Measurements from ENCODE around the gene RPS6KA2.

- TF ChIP-seq FOXM1 (IDR thresholded peaks at IDR 0.05; ENCODE audit: borderline replicate concordance) (no peak), PKNOX1 (IDR thresholded peaks at IDR 0.05) (no peak), BHLHE40 (IDR thresholded peaks at IDR 0.05; ENCODE audit: borderline replicate concordance) (no peak)
These were observed 25.1 kb downstream of the RPS6KA2 start for GRCh38 chr6:166601956-166602355.
